GM23338 (cell line): ENCODE measurements around the gene C1QTNF9.
"Not testable (repeated sequence)": the region's sequence is repeated elsewhere in the genome, so short reads cannot be mapped to it uniquely, and the experiment has no call there.

Experiments used
- EZH2 ChIP-seq: fragments of 200-600 bp; sonication (generic); IDR thresholded peaks from one replicate; pipeline ENCODE4 v1.8.0; 2017; ENCODE audit warnings: antibody characterized with exemption, mild to moderate bottlenecking, low read depth; ENCODE audit not compliant: unreplicated experiment
- EZH2phosphoT487 ChIP-seq: fragments of 200-600 bp; sonication (generic); IDR thresholded peaks from one replicate; pipeline ENCODE4 v1.8.1; 2018; ENCODE audit warnings: antibody characterized with exemption; ENCODE audit not compliant: unreplicated experiment
- JUNB ChIP-seq: IDR thresholded peaks from one replicate; pipeline ENCODE4 v1.6.1; 2016; ENCODE audit warnings: antibody characterized with exemption; ENCODE audit not compliant: unreplicated experiment
- POLR2AphosphoS5 ChIP-seq: IDR thresholded peaks from 2 replicates; pipeline ENCODE4 v1.6.1; 2016; ENCODE audit warnings: antibody characterized with exemption, low read depth
- STAT1 ChIP-seq: IDR thresholded peaks from one replicate; pipeline ENCODE4 v1.6.1; 2016; ENCODE audit warnings: antibody characterized with exemption; ENCODE audit not compliant: unreplicated experiment
- TF ChIP-seq, protein P1 (sequence below), 2 experiments: fragments of 200-600 bp in 1 of 2; sonication (generic) in 1 of 2; conservative IDR thresholded peaks; 2 replicates each; pipeline versions ENCODE4 v1.5.1 to v1.6.1; 2016 to 2017; ENCODE audit warnings: antibody characterized with exemption in 2 of 2, low read depth in 2 of 2, mild to moderate bottlenecking in 2 of 2, moderate library complexity in 1 of 2
- TF ChIP-seq, protein P2 (sequence below): IDR thresholded peaks from one replicate; pipeline ENCODE4 v1.6.1; 2018; ENCODE audit warnings: antibody characterized with exemption; ENCODE audit not compliant: unreplicated experiment

DNA sequence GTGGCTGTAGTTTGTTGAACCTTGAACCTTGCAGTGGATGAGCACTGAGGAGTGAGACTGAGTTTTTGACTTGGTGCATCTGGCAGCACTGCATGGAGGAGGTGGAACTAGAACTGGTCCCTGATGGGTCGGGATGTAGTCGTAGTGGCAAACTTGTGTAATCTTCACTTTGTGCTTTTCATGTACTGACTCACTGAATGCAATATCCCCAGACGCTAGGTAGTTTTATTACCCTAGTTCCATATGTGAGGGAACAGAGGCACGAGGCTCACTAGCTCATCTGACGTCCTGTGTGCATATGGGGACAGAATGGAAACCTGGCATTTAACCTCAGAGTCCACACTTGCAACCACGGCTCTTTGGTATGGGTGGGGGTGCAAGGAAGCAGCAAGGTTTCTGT, 10.3 kb downstream of the C1QTNF9 start:
- TF ChIP-seq, protein P1, sequence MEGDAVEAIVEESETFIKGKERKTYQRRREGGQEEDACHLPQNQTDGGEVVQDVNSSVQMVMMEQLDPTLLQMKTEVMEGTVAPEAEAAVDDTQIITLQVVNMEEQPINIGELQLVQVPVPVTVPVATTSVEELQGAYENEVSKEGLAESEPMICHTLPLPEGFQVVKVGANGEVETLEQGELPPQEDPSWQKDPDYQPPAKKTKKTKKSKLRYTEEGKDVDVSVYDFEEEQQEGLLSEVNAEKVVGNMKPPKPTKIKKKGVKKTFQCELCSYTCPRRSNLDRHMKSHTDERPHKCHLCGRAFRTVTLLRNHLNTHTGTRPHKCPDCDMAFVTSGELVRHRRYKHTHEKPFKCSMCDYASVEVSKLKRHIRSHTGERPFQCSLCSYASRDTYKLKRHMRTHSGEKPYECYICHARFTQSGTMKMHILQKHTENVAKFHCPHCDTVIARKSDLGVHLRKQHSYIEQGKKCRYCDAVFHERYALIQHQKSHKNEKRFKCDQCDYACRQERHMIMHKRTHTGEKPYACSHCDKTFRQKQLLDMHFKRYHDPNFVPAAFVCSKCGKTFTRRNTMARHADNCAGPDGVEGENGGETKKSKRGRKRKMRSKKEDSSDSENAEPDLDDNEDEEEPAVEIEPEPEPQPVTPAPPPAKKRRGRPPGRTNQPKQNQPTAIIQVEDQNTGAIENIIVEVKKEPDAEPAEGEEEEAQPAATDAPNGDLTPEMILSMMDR (conservative IDR thresholded peaks at IDR 0.05; ENCODE audit: low read depth in 2 of 2) = not testable (repeated sequence)
- not testable (repeated sequence) for TF ChIP-seq EZH2phosphoT487, POLR2AphosphoS5, STAT1, JUNB, EZH2
- TF ChIP-seq, protein P2, sequence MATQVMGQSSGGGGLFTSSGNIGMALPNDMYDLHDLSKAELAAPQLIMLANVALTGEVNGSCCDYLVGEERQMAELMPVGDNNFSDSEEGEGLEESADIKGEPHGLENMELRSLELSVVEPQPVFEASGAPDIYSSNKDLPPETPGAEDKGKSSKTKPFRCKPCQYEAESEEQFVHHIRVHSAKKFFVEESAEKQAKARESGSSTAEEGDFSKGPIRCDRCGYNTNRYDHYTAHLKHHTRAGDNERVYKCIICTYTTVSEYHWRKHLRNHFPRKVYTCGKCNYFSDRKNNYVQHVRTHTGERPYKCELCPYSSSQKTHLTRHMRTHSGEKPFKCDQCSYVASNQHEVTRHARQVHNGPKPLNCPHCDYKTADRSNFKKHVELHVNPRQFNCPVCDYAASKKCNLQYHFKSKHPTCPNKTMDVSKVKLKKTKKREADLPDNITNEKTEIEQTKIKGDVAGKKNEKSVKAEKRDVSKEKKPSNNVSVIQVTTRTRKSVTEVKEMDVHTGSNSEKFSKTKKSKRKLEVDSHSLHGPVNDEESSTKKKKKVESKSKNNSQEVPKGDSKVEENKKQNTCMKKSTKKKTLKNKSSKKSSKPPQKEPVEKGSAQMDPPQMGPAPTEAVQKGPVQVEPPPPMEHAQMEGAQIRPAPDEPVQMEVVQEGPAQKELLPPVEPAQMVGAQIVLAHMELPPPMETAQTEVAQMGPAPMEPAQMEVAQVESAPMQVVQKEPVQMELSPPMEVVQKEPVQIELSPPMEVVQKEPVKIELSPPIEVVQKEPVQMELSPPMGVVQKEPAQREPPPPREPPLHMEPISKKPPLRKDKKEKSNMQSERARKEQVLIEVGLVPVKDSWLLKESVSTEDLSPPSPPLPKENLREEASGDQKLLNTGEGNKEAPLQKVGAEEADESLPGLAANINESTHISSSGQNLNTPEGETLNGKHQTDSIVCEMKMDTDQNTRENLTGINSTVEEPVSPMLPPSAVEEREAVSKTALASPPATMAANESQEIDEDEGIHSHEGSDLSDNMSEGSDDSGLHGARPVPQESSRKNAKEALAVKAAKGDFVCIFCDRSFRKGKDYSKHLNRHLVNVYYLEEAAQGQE = not testable (repeated sequence)
